Measurements from ENCODE around the gene AMOT. TPM values are rescaled to one million over a fixed set of nuclear protein-coding genes. Genes with fewer than 3 reads are reported as not detected.

The AMOT gene
- total RNA-seq, 1 experiment from 2014 or later: 4.0 TPM

DNA sequence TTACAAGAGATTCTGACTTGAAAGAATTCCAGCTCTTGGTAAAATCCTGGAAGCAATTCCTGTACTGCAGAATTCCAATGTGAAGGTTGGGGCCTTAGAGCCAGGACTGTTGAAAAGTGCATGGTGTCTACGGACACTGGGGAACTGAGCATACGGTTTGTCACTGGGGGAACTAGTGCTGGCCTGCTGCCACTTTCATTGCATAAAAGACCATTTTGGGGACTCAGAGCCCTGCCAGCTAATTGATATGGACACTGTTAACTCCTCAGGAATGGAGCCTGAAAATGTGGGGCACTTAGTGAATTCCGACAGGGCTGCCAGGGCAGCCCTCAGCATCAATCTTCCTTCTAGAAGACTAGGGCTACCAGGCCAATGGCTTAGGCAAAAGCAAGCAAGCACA is 55.9 kb downstream of the AMOT start:
- TF ChIP-seq, protein P1, sequence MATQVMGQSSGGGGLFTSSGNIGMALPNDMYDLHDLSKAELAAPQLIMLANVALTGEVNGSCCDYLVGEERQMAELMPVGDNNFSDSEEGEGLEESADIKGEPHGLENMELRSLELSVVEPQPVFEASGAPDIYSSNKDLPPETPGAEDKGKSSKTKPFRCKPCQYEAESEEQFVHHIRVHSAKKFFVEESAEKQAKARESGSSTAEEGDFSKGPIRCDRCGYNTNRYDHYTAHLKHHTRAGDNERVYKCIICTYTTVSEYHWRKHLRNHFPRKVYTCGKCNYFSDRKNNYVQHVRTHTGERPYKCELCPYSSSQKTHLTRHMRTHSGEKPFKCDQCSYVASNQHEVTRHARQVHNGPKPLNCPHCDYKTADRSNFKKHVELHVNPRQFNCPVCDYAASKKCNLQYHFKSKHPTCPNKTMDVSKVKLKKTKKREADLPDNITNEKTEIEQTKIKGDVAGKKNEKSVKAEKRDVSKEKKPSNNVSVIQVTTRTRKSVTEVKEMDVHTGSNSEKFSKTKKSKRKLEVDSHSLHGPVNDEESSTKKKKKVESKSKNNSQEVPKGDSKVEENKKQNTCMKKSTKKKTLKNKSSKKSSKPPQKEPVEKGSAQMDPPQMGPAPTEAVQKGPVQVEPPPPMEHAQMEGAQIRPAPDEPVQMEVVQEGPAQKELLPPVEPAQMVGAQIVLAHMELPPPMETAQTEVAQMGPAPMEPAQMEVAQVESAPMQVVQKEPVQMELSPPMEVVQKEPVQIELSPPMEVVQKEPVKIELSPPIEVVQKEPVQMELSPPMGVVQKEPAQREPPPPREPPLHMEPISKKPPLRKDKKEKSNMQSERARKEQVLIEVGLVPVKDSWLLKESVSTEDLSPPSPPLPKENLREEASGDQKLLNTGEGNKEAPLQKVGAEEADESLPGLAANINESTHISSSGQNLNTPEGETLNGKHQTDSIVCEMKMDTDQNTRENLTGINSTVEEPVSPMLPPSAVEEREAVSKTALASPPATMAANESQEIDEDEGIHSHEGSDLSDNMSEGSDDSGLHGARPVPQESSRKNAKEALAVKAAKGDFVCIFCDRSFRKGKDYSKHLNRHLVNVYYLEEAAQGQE (IDR thresholded peaks at IDR 0.05; ENCODE audit: insufficient read depth in 1 of 2, low read depth in 2 of 2, low read length in 1 of 2): no peak
- TF ChIP-seq POLR2AphosphoS5 (IDR thresholded peaks at IDR 0.05; ENCODE audit: low read depth, low read length): no peak
- TF ChIP-seq, protein P2, sequence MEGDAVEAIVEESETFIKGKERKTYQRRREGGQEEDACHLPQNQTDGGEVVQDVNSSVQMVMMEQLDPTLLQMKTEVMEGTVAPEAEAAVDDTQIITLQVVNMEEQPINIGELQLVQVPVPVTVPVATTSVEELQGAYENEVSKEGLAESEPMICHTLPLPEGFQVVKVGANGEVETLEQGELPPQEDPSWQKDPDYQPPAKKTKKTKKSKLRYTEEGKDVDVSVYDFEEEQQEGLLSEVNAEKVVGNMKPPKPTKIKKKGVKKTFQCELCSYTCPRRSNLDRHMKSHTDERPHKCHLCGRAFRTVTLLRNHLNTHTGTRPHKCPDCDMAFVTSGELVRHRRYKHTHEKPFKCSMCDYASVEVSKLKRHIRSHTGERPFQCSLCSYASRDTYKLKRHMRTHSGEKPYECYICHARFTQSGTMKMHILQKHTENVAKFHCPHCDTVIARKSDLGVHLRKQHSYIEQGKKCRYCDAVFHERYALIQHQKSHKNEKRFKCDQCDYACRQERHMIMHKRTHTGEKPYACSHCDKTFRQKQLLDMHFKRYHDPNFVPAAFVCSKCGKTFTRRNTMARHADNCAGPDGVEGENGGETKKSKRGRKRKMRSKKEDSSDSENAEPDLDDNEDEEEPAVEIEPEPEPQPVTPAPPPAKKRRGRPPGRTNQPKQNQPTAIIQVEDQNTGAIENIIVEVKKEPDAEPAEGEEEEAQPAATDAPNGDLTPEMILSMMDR (IDR thresholded peaks at IDR 0.05): no peak
- no peak for TF ChIP-seq SIN3A (IDR thresholded peaks at IDR 0.05; ENCODE audit: borderline replicate concordance, insufficient read depth, low read depth, low read length)
- TF ChIP-seq TCF7L2 (IDR thresholded peaks at IDR 0.05; ENCODE audit: low read depth, low read length): no peak
- H3K27me3 ChIP-seq (ENCODE audit: control insufficient read depth, insufficient read depth, low read length): no peaks in the 10 kb centered on the region
- ChIA-PET POLR2A (no interaction called here), CTCF (no interaction called here)
- intact Hi-C loops (cut with micrococcal nuclease; ENCODE audit: unreplicated experiment) (no loop called here), in situ Hi-C loops (cut with HindIII; ENCODE audit: low pct_unique_long_range_greater_than_20kb, low sequenced_read_pairs) (no loop called here)
- no peaks in the 10 kb centered on the region for H3K36me3 ChIP-seq (ENCODE audit: control insufficient read depth, insufficient read depth, low read length)
- H3K27ac ChIP-seq (ENCODE audit: low read length): no peak overlapping the region
- no peaks in the 10 kb centered on the region for H3K9me3 ChIP-seq (ENCODE audit: control insufficient read depth, insufficient read depth, low read depth, low read length)
- H3K4me1 ChIP-seq (ENCODE audit: control insufficient read depth, insufficient read depth, low read length): no peaks in the 10 kb centered on the region
- no TSS peak for BruUV-seq (replicated peaks)
- no peak for DNase-seq (ENCODE audit: low read depth, low spot score)
- H3K4me3 ChIP-seq (ENCODE audit: low read depth in 2 of 2, low read length in 2 of 2): no peak overlapping the region
- no peak for ATAC-seq

- no peaks in the 10 kb centered on the region for H3K4me1 ChIP-seq (ENCODE audit: control insufficient read depth, insufficient read depth, low read length)
- no peaks in the 10 kb centered on the region for H3K27me3 ChIP-seq (ENCODE audit: control insufficient read depth, insufficient read depth, low read length)
- no peaks in the 10 kb centered on the region for H3K36me3 ChIP-seq (ENCODE audit: control insufficient read depth, insufficient read depth, low read length)
- DNase-seq (ENCODE audit: low read depth, low spot score): no peak
- TF ChIP-seq TCF7L2 (IDR thresholded peaks at IDR 0.05; ENCODE audit: low read depth, low read length) (no peak), POLR2AphosphoS5 (IDR thresholded peaks at IDR 0.05; ENCODE audit: low read depth, low read length) (no peak), SIN3A (IDR thresholded peaks at IDR 0.05; ENCODE audit: borderline replicate concordance, insufficient read depth, low read depth, low read length) (no peak)
- TF ChIP-seq, protein P2 (IDR thresholded peaks at IDR 0.05): no peak
- TF ChIP-seq, protein P1 (IDR thresholded peaks at IDR 0.05; ENCODE audit: insufficient read depth in 1 of 2, low read depth in 2 of 2, low read length in 1 of 2): no peak
- ChIA-PET CTCF (no interaction called here), POLR2A (no interaction called here)
- no TSS peak for BruUV-seq (replicated peaks)
- no peak for ATAC-seq
- H3K9me3 ChIP-seq (ENCODE audit: control insufficient read depth, insufficient read depth, low read depth, low read length): no peaks in the 10 kb centered on the region
- in situ Hi-C loops (cut with HindIII; ENCODE audit: low pct_unique_long_range_greater_than_20kb, low sequenced_read_pairs) (no loop called here), intact Hi-C loops (cut with micrococcal nuclease; ENCODE audit: unreplicated experiment) (no loop called here)
- H3K4me3 ChIP-seq (ENCODE audit: low read depth in 2 of 2, low read length in 2 of 2): no peak overlapping the region
- H3K27ac ChIP-seq (ENCODE audit: low read length): no peak overlapping the region
These were observed 61.5 kb downstream of the AMOT start for GRCh38 chrX:112779139-112779538.

Data from Panc1 (cell line).